HG03571 (cell line): ENCODE measurements around the gene MCC.

Source experiments
- ATAC-seq: cut with Tn5 transposase; IDR thresholded peaks from one replicate; pipeline ENCODE4 v1.9.1; 2021; ENCODE audit not compliant: unreplicated experiment

The MCC gene

GRCh38 chr5:113157886-113158285 lies 330.4 kb downstream of the MCC start:
- no peak for ATAC-seq

GRCh38 chr5:113156271-113156877 lies 331.9 kb downstream of the MCC start:
- no peak for ATAC-seq

- ATAC-seq, result no peak
Measured at GRCh38 chr5:113153512-113154097, 334.6 kb downstream of the MCC start.

- ATAC-seq, result no peak
Measured at GRCh38 chr5:113152380-113152740, 335.9 kb downstream of the MCC start.

- ATAC-seq, result no peak
Measured at GRCh38 chr5:113151641-113152379, 336.4 kb downstream of the MCC start.

- no peak for ATAC-seq
Measured at GRCh38 chr5:113150821-113151220, 337.4 kb downstream of the MCC start.

GRCh38 chr5:113150221-113150620 lies 338.0 kb downstream of the MCC start:
- no peak for ATAC-seq

- no peak for ATAC-seq
Measured at GRCh38 chr5:113147537-113147936, 340.7 kb downstream of the MCC start.

GRCh38 chr5:113147101-113147508 lies 341.1 kb downstream of the MCC start:
- no peak for ATAC-seq

- no peak for ATAC-seq
Measured at GRCh38 chr5:113145757-113146387, 342.4 kb downstream of the MCC start.

GRCh38 chr5:113142186-113142585 lies 346.1 kb downstream of the MCC start:
- ATAC-seq, result no peak

GRCh38 chr5:113140837-113141671 lies 347.2 kb downstream of the MCC start:
- no peak for ATAC-seq

- ATAC-seq, result no peak
Measured at GRCh38 chr5:113133211-113133975, 354.9 kb downstream of the MCC start.

- ATAC-seq, result no peak
Measured at GRCh38 chr5:113132564-113132963, 355.7 kb downstream of the MCC start.

GRCh38 chr5:113128641-113129330 lies 359.5 kb downstream of the MCC start:
- no peak for ATAC-seq

- ATAC-seq, result no peak
Measured at GRCh38 chr5:113128082-113128481, 360.2 kb downstream of the MCC start.

GRCh38 chr5:113127021-113127420 lies 361.2 kb downstream of the MCC start:
- no peak for ATAC-seq

GRCh38 chr5:113125371-113125770 lies 362.9 kb downstream of the MCC start:
- no peak for ATAC-seq

- no peak for ATAC-seq
Measured at GRCh38 chr5:113124914-113125313, 363.3 kb downstream of the MCC start.

GRCh38 chr5:113124265-113124664 lies 364.0 kb downstream of the MCC start:
- no peak for ATAC-seq
